Activated CD8-positive, alpha-beta memory T cell treated with anti-CD3 and anti-CD28 coated beads, Interleukin-2, amount 10 ng/mL, durations not matched to agents 7 days and 5 days (primary cell): ENCODE results near the gene GP9. TPM values are rescaled to one million over a fixed set of nuclear protein-coding genes. Genes with fewer than 3 reads are reported as not detected.

Source experiments
- ATAC-seq: fragments of 150-1000 bp; cut with Tn5 transposase; one replicate; pipeline ENCODE4 v1.10.0; 2021; ENCODE audit warnings: moderate library complexity
- CTCF ChIA-PET: fragments of 350-600 bp; sonication (Branson Sonifier 250); formaldehyde crosslinking; loops from one replicate; lab custom pipeline; 2021; ENCODE audit warnings: antibody characterized with exemption; lab: Charles Lee
- DNase-seq: peaks from one replicate; pipeline ENCODE4 v3.0.0-alpha.2; 2020
- H3K27ac Mint-ChIP-seq: one replicate; pipeline ENCODE4 v1.8.0; 2021; ENCODE audit warnings: mild to moderate bottlenecking, mixed read lengths
- H3K27me3 Mint-ChIP-seq: one replicate; pipeline ENCODE4 v1.8.0; 2021; ENCODE audit warnings: mixed read lengths
- H3K36me3 Mint-ChIP-seq: one replicate; pipeline ENCODE4 v1.8.0; 2021; ENCODE audit warnings: mild to moderate bottlenecking, mixed read lengths
- H3K4me1 Mint-ChIP-seq: one replicate; pipeline ENCODE4 v1.8.0; 2021; ENCODE audit warnings: mixed read lengths
- H3K4me3 Mint-ChIP-seq: one replicate; pipeline ENCODE4 v1.8.0; 2021; ENCODE audit warnings: mild to moderate bottlenecking, moderate library complexity, mixed read lengths
- H3K9me3 Mint-ChIP-seq: one replicate; pipeline ENCODE4 v1.8.0; 2022; ENCODE audit warnings: low read depth, mixed read lengths
- total RNA-seq, 2 experiments: library from RNA; stranded (reverse); gene quantifications; one replicate each; pipeline ENCODE4 v1.2.3, GENCODE V29; 2021

Gene GP9
- total RNA-seq, 2 experiments from 2014 or later, result not detected

- CTCF ChIA-PET, result interaction anchor here (1.0 kb wide), 1 partner anchor 20 kb away, joined by 3 read pairs; no protein-coding TSS in a partner anchor
- ATAC-seq (no peak), DNase-seq (no peak)
Measured at GRCh38 chr3:129033151-129033550, 27.4 kb upstream of the GP9 start.

GRCh38 chr3:129033633-129034321, 26.8 kb upstream of the GP9 start:
- Mint-ChIP-seq H3K36me3 (no peaks in the 10 kb centered on the region), H3K9me3 (no peaks in the 10 kb centered on the region), H3K4me3 (no peak overlapping the region), H3K27me3 (peaks cover 7% of the 10 kb centered on the region), H3K4me1 (peaks cover 4% of the 10 kb centered on the region), H3K27ac (no peak overlapping the region)
- ATAC-seq (no peak), DNase-seq (no peak)
- CTCF ChIA-PET, result interaction anchor here (1.3 kb wide), 1 partner anchor 63 kb away, joined by 4 read pairs; no protein-coding TSS in a partner anchor

More at GRCh38 chr3:129033151-129033550, 27.4 kb upstream of the GP9 start:
- Mint-ChIP-seq H3K27ac (no peak overlapping the region), H3K4me3 (no peak overlapping the region), H3K9me3 (no peaks in the 10 kb centered on the region), H3K36me3 (no peaks in the 10 kb centered on the region), H3K27me3 (peaks cover 10% of the 10 kb centered on the region), H3K4me1 (peaks cover 4% of the 10 kb centered on the region)

GRCh38 chr3:129034642-129035041, 25.9 kb upstream of the GP9 start:
- CTCF ChIA-PET, result interaction anchor here (1.3 kb wide), 1 partner anchor 64 kb away, joined by 4 read pairs; no protein-coding TSS in a partner anchor
- peaks cover 8% of the 10 kb centered on the region for H3K27me3 Mint-ChIP-seq
- H3K4me3 Mint-ChIP-seq, result no peak overlapping the region
- no peaks in the 10 kb centered on the region for H3K9me3 Mint-ChIP-seq
- DNase-seq (no peak), ATAC-seq (no peak)
- H3K4me1 Mint-ChIP-seq, result peaks cover 4% of the 10 kb centered on the region
- H3K36me3 Mint-ChIP-seq, result no peaks in the 10 kb centered on the region
- H3K27ac Mint-ChIP-seq, result no peak overlapping the region

GRCh38 chr3:129035360-129036221, 25.0 kb upstream of the GP9 start:
- Mint-ChIP-seq H3K27me3 (peaks cover 11% of the 10 kb centered on the region), H3K9me3 (no peaks in the 10 kb centered on the region), H3K4me3 (no peak overlapping the region), H3K36me3 (no peaks in the 10 kb centered on the region), H3K4me1 (peaks cover 4% of the 10 kb centered on the region), H3K27ac (no peak overlapping the region)
- CTCF ChIA-PET, result interaction anchor here (1.2 to 3.1 kb wide), 3 partner anchors 9 to 210 kb away, joined by 4 to 11 read pairs (median 4); no protein-coding TSS in a partner anchor
- DNase-seq (no peak), ATAC-seq (no peak)

- Mint-ChIP-seq H3K36me3 (no peaks in the 10 kb centered on the region), H3K4me1 (peaks cover 4% of the 10 kb centered on the region), H3K9me3 (no peaks in the 10 kb centered on the region), H3K4me3 (no peak overlapping the region), H3K27me3 (peaks cover 14% of the 10 kb centered on the region), H3K27ac (no peak overlapping the region)
- DNase-seq (no peak), ATAC-seq (no peak)
- CTCF ChIA-PET, result interaction anchor here (0.9 to 3.1 kb wide), 7 partner anchors 10 to 209 kb away, joined by 3 to 11 read pairs (median 4); no protein-coding TSS in a partner anchor
Measured at GRCh38 chr3:129036222-129037092, 24.1 kb upstream of the GP9 start.

- Mint-ChIP-seq H3K27me3 (peaks cover 20% of the 10 kb centered on the region), H3K27ac (no peak overlapping the region), H3K9me3 (no peaks in the 10 kb centered on the region), H3K4me1 (peaks cover 4% of the 10 kb centered on the region), H3K36me3 (no peaks in the 10 kb centered on the region), H3K4me3 (no peak overlapping the region)
- CTCF ChIA-PET, result interaction anchor here (0.9 to 3.1 kb wide), 7 partner anchors 9 to 209 kb away, joined by 3 to 11 read pairs (median 4); no protein-coding TSS in a partner anchor
- no peak for DNase-seq
- ATAC-seq, result no peak
Measured at GRCh38 chr3:129037093-129037419, 23.5 kb upstream of the GP9 start.

- Mint-ChIP-seq H3K36me3 (no peaks in the 10 kb centered on the region), H3K4me3 (no peak overlapping the region), H3K27ac (no peak overlapping the region), H3K4me1 (peaks cover 4% of the 10 kb centered on the region), H3K9me3 (no peaks in the 10 kb centered on the region), H3K27me3 (peaks cover 32% of the 10 kb centered on the region)
- ATAC-seq (no peak), DNase-seq (no peak)
- CTCF ChIA-PET, result interaction anchor here (0.9 to 3.1 kb wide), 4 partner anchors 12 to 45 kb away, joined by 3 to 11 read pairs (median 4); no protein-coding TSS in a partner anchor
Measured at GRCh38 chr3:129038121-129038855, 22.3 kb upstream of the GP9 start.

GRCh38 chr3:129039271-129040038, 21.1 kb upstream of the GP9 start:
- H3K4me1 Mint-ChIP-seq, result peaks cover 4% of the 10 kb centered on the region
- CTCF ChIA-PET, result interaction anchor here (0.5 to 1.7 kb wide), 4 partner anchors 11 to 192 kb away, joined by 3 to 4 read pairs (median 3); no protein-coding TSS in a partner anchor
- H3K9me3 Mint-ChIP-seq, result no peaks in the 10 kb centered on the region

GRCh38 chr3:129040039-129040336, 20.6 kb upstream of the GP9 start:
- CTCF ChIA-PET, result interaction anchor here (0.5 to 1.7 kb wide), 3 partner anchors 11 to 193 kb away, joined by 3 to 4 read pairs (median 3); no protein-coding TSS in a partner anchor
- Mint-ChIP-seq H3K27ac (no peak overlapping the region), H3K4me3 (no peak overlapping the region), H3K36me3 (peaks cover 1% of the 10 kb centered on the region), H3K4me1 (peaks cover 4% of the 10 kb centered on the region), H3K9me3 (no peaks in the 10 kb centered on the region), H3K27me3 (peaks cover 43% of the 10 kb centered on the region)
- DNase-seq (no peak), ATAC-seq (no peak)

More at GRCh38 chr3:129039271-129040038, 21.1 kb upstream of the GP9 start:
- DNase-seq, result no peak
- H3K27ac Mint-ChIP-seq, result no peak overlapping the region
- peaks cover 39% of the 10 kb centered on the region for H3K27me3 Mint-ChIP-seq
- no peak overlapping the region for H3K4me3 Mint-ChIP-seq
- H3K36me3 Mint-ChIP-seq, result peaks cover 1% of the 10 kb centered on the region
- ATAC-seq, result no peak

- no peaks in the 10 kb centered on the region for H3K9me3 Mint-ChIP-seq
- H3K36me3 Mint-ChIP-seq, result peaks cover 3% of the 10 kb centered on the region
- peaks cover 46% of the 10 kb centered on the region for H3K27me3 Mint-ChIP-seq
- CTCF ChIA-PET, result interaction anchor here (0.7 to 2.6 kb wide), 5 partner anchors 12 to 141 kb away, joined by 3 to 9 read pairs (median 4); no protein-coding TSS in a partner anchor
- H3K27ac Mint-ChIP-seq, result no peak overlapping the region
- H3K4me1 Mint-ChIP-seq, result peaks cover 5% of the 10 kb centered on the region
- ATAC-seq (no peak), DNase-seq (no peak)
- no peak overlapping the region for H3K4me3 Mint-ChIP-seq
Measured at GRCh38 chr3:129040579-129041300, 19.8 kb upstream of the GP9 start.

- Mint-ChIP-seq H3K27me3 (peaks cover 40% of the 10 kb centered on the region), H3K36me3 (peaks cover 7% of the 10 kb centered on the region), H3K4me1 (peaks cover 2% of the 10 kb centered on the region), H3K4me3 (peak overlapping the region; percentile 19), H3K9me3 (peaks cover 5% of the 10 kb centered on the region), H3K27ac (no peak overlapping the region)
- CTCF ChIA-PET, result interaction anchor here (1.2 to 1.7 kb wide), 2 partner anchors 21 to 200 kb away, joined by 3 to 5 read pairs; no protein-coding TSS in a partner anchor
- DNase-seq, result peak; percentile 58
- peak; percentile 97 for ATAC-seq
Measured at GRCh38 chr3:129045675-129046036, 14.9 kb upstream of the GP9 start.
